HG03175 (cell line): Measurements from ENCODE around the gene ZMIZ1.

Experiments used
- ATAC-seq: cut with Tn5 transposase; IDR thresholded peaks from one replicate; pipeline ENCODE4 v1.9.1; 2021; ENCODE audit warnings: mild to moderate bottlenecking, moderate library complexity; ENCODE audit not compliant: unreplicated experiment

ZMIZ1 gene

GRCh38 chr10:79162861-79163665, 94.3 kb downstream of the ZMIZ1 start:
- no peak for ATAC-seq

- ATAC-seq: no peak
Observed at GRCh38 chr10:79163666-79163975, 94.9 kb downstream of the ZMIZ1 start.

DNA sequence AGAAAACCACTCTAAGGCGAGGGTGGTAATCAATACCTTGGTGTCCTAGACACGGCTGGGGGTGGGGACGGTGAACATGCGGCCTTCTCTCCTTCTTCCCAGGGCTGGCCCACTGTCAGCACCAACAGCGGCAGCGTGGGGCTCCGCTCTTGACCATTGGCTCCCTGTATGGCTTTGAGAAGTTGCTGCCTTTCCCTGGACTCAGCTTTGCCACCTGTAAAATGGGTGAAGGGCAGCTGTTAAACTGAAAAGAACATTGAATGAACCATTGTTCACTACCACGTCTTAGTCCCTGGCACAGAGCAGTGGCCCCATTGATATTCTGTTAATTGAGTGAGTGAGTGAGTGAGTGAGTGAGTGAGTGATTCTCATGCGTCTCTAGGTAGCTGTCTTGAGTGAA, 95.3 kb downstream of the ZMIZ1 start:
- no peak for ATAC-seq

DNA sequence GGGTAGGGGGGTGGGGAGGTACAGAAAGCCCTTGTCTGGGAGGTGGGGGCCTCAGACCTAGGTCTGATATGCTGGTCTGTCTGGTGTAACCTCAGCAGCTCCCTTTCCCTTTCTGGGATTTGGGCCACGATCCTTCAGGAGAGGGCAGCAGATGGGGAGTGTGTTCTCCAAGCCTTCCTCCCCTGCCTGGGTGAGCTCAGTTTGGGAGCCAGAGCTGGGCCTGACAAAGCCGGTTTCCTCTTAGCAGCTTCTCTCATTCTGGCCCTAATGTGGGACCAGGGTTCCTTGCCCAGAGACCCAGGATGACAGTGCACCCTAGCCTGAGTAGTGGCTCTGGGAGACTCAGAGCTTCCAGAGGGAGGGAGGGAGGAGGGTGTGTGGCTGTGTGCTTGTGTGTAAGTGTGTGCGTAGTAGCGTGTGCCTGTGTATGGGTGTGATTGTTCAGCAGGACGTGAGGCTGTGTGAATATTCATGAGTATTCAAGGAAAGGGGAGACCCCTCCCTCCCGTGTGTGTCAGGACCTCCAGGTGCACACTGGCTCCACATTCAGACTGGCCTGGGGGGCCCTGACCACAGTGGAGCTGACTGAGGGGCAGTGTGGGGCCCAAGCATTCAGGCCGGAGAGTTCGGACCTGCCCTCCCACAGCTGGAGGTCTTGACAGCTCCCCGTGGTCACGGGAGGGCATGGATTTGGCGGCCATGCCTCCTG, 96.5 kb downstream of the ZMIZ1 start:
- ATAC-seq: no peak

DNA sequence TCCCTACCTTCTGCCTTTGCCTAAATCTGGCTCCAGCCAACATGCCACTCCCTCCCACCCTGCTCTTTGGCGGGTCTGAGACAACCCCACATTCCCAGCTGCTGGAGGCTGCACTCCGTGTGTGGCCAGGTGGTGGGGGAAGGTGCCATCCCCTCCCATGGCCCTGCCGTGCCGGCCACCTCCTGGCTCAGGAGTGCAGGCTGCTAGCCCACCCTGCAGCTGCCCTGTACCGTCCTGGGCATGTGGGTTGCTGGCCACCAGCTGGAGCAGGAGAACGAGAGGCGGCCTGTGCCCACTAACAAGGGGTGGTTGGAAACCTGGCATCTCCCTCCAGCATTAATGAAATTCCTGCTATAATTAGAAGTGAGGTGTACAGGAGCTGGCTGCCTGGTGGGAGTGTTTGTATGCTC, 97.6 kb downstream of the ZMIZ1 start:
- no peak for ATAC-seq

DNA sequence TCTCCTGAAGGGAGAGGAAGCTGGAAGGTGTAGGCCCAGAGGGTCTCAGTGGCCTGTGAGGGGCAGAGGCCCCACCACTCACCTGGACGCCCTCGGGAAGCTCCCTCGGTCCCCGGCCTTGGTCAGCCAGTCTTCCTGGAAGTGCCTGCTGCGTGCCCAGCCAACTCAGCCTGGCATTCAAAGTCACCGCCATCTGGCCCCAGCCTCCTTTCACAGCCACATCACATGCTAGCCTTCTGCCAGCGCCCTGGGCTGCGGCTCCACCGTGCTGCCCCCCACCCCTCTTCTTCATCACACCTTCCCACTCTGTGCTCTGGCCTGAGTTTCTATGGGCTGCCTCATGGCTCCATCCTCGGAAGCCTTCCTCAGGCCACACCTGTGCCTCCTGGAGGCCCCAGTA, 98.0 kb downstream of the ZMIZ1 start:
- no peak for ATAC-seq

- no peak for ATAC-seq
Observed at GRCh38 chr10:79167537-79167936, 98.8 kb downstream of the ZMIZ1 start.

DNA sequence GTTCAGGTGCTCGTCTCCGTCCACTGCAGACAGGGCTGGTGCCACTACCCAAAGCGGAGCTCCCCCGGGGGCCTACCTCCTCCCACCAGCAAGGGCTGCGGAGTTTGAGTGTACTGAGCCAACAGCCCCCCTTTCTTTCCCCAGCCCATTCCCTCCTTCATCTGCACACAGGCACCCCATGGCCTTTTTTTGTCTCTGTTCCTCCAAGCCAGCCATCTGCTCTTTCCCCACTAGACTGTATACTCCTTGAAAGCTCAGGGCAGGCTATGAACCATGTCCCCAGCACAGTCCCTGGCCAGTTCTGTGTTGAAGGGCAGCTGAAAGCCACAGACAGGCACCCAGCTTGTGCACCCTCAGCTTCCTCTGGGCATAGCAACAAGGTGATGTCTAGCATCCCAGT, 99.4 kb downstream of the ZMIZ1 start:
- ATAC-seq: no peak

DNA sequence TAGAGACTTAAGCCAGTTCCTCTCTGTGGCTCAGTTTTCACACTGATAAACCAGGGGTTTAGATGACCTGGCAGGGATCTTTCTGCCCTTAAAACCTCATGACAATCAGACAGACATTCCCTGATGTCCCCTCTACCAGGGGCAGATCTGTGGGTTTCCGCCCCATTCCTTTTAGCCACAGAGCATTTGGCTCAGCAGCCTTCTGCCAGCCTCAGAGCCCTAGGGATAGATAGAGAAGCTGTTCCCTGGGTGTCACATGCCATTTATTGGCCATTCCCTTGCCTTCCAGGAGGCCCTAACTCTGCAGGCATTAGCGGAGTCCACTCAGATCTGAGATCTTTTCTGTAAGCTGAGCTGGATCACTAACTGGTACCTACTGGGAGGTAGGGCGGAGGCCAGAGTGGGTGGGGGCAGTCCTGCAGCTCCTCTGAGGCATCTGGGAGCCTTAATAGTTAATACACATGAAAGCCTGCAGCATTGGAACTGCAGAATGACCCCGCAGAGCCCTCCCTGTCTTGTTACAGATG, 101.5 kb downstream of the ZMIZ1 start:
- ATAC-seq: no peak

DNA sequence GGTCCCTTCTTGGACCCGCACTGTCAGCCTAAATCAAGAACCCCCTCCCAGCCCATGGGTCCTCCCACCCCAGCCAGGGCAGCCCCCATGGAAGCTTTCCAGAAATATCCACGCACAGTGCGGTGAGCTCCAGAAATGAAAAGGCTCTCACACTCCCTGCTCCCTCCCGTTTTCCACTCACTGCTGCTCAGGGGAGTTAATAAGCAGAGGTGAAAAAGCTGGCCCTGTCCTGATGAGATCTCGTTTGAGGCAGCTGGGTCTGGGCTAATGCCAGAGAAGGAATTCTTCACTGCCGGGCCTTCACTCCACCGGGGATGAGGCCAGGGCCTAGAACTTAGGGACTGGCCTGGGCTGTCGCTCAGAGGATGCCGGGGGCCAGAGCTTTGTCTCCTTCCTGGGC, 102.2 kb downstream of the ZMIZ1 start:
- no peak for ATAC-seq

DNA sequence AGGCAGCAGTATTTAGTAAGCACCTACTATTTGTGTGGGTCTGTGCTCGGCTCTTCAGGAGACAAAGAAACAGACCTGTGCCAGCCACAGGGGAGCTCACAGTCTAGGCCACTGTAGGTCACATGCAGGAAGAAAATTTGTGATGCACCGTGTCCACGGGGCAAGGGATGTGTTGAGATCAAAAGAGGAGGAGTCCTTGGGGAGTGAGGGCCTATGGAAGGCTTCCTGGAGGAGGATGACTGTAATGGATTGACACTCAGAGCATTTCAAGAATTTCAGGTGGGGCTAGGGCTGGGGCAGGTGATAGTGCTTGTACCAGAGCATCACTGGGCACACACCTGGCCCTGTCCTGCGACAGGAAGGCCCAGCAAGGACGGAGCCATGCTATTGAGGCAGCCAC, 102.7 kb downstream of the ZMIZ1 start:
- ATAC-seq: no peak

GRCh38 chr10:79172881-79173280, 104.1 kb downstream of the ZMIZ1 start:
- no peak for ATAC-seq

DNA sequence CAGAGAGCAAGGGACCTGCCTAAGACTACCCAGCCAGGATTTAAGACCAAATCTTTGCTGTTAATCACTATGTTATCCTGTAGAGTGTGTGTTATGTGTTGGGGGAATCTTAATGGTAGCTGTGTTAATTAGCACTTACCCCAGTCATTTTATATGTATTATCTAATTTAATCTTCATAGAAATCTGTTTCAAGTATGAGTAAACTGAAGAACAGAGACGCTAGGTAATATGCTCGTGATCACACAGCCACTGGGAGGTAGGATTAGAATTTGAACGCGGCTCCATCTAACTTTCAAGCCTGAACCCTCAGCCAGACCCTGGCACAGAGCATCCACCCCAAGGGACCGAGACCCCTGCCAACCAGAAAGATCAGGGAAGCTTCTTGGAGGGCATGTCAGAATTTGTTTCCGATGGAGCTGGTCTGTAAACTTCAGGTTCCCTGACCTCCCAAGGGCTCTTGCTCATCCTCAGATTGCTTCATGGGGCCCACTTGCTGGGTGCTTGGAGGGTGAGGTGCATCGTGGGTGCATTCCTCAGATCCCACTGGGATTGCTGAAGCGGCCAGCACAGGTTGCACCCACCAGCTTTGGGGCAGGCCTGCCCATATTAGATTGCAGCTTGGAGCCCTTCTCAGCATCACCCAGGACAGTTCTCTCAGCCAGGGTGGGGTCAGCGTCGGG, 105.0 kb downstream of the ZMIZ1 start:
- no peak for ATAC-seq

DNA sequence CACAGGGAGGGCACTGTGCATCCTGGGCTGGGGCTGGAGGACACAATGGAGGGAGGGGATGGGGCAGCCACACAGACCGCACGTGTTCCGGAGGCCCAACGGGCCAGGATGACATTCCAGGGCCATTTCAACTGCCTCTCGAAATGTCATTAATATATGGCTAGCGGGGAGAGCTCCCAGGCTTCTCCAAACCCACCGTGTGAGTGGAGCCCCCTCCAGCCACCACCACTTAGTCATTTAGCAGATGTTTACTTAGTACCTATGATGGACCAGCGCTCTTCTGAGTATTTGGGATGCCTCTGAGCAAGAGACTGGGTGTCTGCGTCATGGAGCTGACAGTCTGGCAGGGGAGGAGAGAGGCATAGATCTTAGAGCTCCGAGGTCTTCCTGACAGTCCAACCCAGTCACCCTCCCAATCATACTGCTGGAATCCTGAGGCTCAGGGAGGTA, 107.3 kb downstream of the ZMIZ1 start:
- ATAC-seq: no peak

DNA sequence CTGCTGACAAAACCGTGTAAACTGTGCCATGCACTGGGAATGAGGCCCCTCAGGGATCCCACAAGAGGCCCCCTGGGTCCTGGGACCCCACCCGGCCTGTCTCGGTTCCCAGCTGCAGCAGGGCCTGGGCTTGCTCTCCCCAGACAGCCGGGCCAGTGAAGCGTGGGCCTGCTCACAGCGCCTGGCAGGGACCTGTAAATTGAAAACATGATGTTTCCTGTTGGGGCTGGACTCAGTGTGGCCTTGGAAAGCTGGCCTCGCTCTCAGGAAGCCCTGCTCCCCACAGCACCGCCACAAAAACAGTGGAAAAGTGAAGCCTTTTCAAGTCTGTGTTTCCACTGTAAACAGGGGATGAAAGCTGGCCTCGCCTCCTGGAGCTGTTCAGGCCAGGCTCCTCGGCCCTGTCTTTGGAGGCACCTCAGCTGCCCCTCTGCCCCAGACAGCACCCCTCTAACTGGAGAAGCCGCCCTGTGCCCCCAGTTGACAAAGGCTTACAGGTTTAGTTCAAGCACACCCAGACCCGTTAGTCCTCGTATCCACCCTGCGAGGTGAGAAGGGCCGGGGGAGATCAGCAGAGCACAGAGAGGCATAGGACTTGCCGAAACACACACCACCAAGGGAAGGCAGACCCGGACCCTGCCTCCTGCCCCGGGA, 108.3 kb downstream of the ZMIZ1 start:
- ATAC-seq: no peak

GRCh38 chr10:79178070-79178576, 109.4 kb downstream of the ZMIZ1 start:
- ATAC-seq: no peak

DNA sequence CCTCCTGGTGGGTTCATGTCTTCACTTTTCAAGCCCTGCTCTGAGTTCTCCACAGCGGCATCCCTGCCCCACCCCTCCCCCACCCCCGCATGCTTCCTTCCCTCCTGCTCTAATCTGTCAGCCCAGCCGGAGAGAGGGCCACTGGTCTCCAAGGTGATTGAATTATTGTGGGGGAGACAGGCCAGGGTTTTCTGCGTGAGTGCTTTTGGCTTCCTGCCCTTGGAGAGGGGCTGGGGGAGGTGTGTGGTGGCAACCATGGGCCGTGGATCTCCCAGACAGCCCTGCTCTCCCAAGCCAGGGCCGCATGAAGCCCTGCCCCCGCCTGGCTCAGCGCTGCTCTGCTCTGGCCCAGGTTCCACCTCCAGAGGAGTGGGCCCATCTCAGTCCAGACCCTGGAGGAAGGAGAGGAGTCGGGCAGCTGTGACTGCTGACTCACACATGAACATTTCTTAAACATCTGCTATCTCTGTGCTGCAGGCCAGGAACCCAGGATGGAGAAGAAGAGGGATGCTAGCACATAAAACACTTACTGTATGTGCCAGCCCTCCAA, 109.9 kb downstream of the ZMIZ1 start:
- ATAC-seq: no peak

DNA sequence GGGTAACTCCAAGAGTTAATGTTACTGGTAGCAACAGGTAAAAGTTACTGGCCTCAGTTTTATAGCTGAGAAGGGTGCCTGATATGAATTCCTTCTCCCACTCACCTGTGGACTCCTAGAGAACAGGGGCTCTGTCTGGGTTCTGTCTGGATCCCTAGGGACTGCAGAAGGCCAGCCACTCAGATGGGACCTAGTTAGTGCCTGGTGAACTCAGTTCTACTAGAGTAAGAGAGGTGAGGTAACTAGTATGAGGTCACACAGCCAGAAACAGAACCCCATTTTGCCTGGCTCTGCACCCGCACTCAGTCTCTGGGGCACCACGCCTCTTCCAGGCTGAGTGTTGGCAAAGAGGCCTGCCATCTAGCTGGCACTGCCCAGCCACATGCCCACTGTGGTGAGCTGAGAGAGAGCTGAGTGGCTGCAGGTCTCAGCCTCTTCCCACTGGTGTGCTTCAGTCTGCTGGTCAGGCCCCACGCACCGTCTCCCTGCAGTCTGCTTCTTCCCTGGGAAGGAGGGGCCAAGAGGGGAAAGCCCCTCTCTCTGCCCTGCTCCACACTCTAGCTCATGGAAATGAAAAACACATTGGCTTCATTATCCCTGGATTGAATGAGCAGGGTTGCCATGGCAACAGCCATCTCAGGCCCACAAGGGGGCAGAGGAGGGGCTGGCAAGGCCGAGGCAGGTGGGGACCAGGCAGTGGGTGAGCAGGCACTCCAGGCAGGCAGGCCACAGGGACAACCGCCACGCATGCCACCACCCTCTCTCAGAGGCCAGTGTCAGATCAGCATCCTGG, 110.6 kb downstream of the ZMIZ1 start:
- ATAC-seq: no peak

- ATAC-seq: no peak
Observed at GRCh38 chr10:79179957-79180309, 111.2 kb downstream of the ZMIZ1 start.
